Endothelial cell of umbilical vein (primary cell): ENCODE results near the gene TENT4A. TPM values are rescaled to one million over a fixed set of nuclear protein-coding genes. Genes with fewer than 3 reads are reported as not detected.

Experiments used
- BruUV-seq: library from RNA; stranded (reverse); fragments of 400-500 nt; replicated peaks from 2 replicates; lab custom pipeline; 2021; lab: Mats Ljungman, UMichigan
- CTCF ChIA-PET: fragments of 300-600, 350-600 bp; sonication (Branson Sonifier 250); formaldehyde crosslinking; loops from one replicate; lab custom pipeline; 2021; ENCODE audit warnings: antibody characterized with exemption, inconsistent platforms; lab: Charles Lee
- POLR2A ChIA-PET: fragments of 300-600, 350-600 bp; sonication (Branson Sonifier 250); formaldehyde crosslinking; loops from one replicate; lab custom pipeline; 2021; ENCODE audit warnings: antibody characterized with exemption, inconsistent platforms; lab: Charles Lee
- DNase-seq: peaks from one replicate; pipeline ENCODE4 v3.0.0-alpha.2; 2011; ENCODE audit warnings: low read depth, low spot score
- FAIRE-seq: peaks from 2 replicates; lab custom pipeline; 2011; peaks lifted over from hg19 to GRCh38; lab: Jason Lieb, UNC
- H2AFZ ChIP-seq: 2 replicates; pipeline ENCODE4 v1.6.0; 2012; ENCODE audit warnings: low read depth, low read length, control low read depth, inconsistent platforms
- H3K27ac ChIP-seq: 2 replicates; pipeline ENCODE4 v1.5.1; 2011; ENCODE audit warnings: low read depth, mild to moderate bottlenecking, control low read depth, low read length, moderate library complexity; ENCODE audit not compliant: insufficient read depth
- H3K27me3 ChIP-seq, 2 experiments: 2 replicates each; pipeline versions ENCODE4 v1.6.0 to v1.6.1; 2011; ENCODE audit warnings: low read length in 2 of 2, mixed read lengths in 1 of 2; ENCODE audit not compliant: control insufficient read depth in 2 of 2, insufficient read depth in 2 of 2
- H3K36me3 ChIP-seq, 2 experiments: 2 replicates in 1 of 2; 3 replicates in 1 of 2; pipeline ENCODE4 v1.5.1; 2011; ENCODE audit warnings: low read length in 2 of 2, mild to moderate bottlenecking in 1 of 2, moderate library complexity in 1 of 2; ENCODE audit not compliant: control insufficient read depth in 2 of 2, insufficient read depth in 2 of 2; ENCODE audit errors: extremely low read depth in 1 of 2
- H3K4me1 ChIP-seq: 3 replicates; pipeline ENCODE4 v1.5.1; 2011; ENCODE audit warnings: mild to moderate bottlenecking, low read length; ENCODE audit not compliant: control insufficient read depth, insufficient read depth; ENCODE audit errors: extremely low read depth
- H3K4me2 ChIP-seq: 2 replicates; pipeline ENCODE4 v1.6.1; 2011; ENCODE audit warnings: low read length, control low read depth, mixed read lengths; ENCODE audit not compliant: insufficient read depth
- H3K4me3 ChIP-seq, 3 experiments: fragments of 200-600 bp in 1 of 3; sonication (generic), shearing (Covaris generic) in 1 of 3; replicated peaks in 1 of 3; 2 replicates each; pipeline ENCODE4 v1.5.1; 2011 to 2016; ENCODE audit warnings: control low read depth in 3 of 3, low read length in 3 of 3, mild to moderate bottlenecking in 2 of 3, inconsistent platforms in 1 of 3, low read depth in 1 of 3, moderate library complexity in 1 of 3; ENCODE audit not compliant: insufficient read depth in 1 of 3
- H3K79me2 ChIP-seq: 2 replicates; pipeline ENCODE4 v1.6.0; 2012; ENCODE audit warnings: low read length, inconsistent platforms; ENCODE audit not compliant: control insufficient read depth, insufficient read depth
- H3K9ac ChIP-seq: replicated peaks from 2 replicates; pipeline ENCODE3; 2011; ENCODE audit warnings: low read length, control low read depth; ENCODE audit not compliant: insufficient read depth; ENCODE audit errors: extremely low read depth
- H3K9me1 ChIP-seq: replicated peaks from 3 replicates; pipeline ENCODE4 v1.6.0; 2011; ENCODE audit warnings: mild to moderate bottlenecking, low read length; ENCODE audit not compliant: control insufficient read depth, insufficient read depth; ENCODE audit errors: extremely low read depth
- H3K9me3 ChIP-seq: replicated peaks from 2 replicates; pipeline ENCODE4 v1.5.1; 2012; ENCODE audit warnings: low read length, inconsistent platforms; ENCODE audit not compliant: control insufficient read depth, insufficient read depth
- H4K20me1 ChIP-seq: replicated peaks from 2 replicates; pipeline ENCODE3; 2011; ENCODE audit warnings: mild to moderate bottlenecking, low read length; ENCODE audit not compliant: control insufficient read depth, insufficient read depth; ENCODE audit errors: extremely low read depth
- CTCF ChIP-seq, 2 donors: IDR thresholded peaks; 1 replicate in 1 of 2; 2 replicates in 1 of 2; pipeline ENCODE4 v1.5.1; 2011; ENCODE audit warnings: low read length in 2 of 2, mild to moderate bottlenecking in 2 of 2, moderate library complexity in 2 of 2, control low read depth in 1 of 2, inconsistent platforms in 1 of 2, low read depth in 1 of 2; ENCODE audit not compliant: insufficient read depth in 1 of 2; ENCODE audit errors: extremely low read depth in 1 of 2
- EZH2 ChIP-seq: IDR thresholded peaks from 2 replicates; pipeline ENCODE4 v1.6.1; 2012; ENCODE audit warnings: borderline replicate concordance, low read depth, mild to moderate bottlenecking, moderate library complexity, low read length, inconsistent platforms; ENCODE audit not compliant: severe bottlenecking
- FOS ChIP-seq: IDR thresholded peaks from 2 replicates; pipeline ENCODE4 v1.6.1; 2011; ENCODE audit warnings: mild to moderate bottlenecking, low read length, moderate library complexity, borderline replicate concordance; ENCODE audit not compliant: insufficient read depth
- GATA2 ChIP-seq: IDR thresholded peaks from 2 replicates; pipeline ENCODE4 v1.7.0; 2011; ENCODE audit warnings: low read depth, mild to moderate bottlenecking, moderate library complexity, mixed read lengths, low read length; ENCODE audit not compliant: insufficient read length, insufficient read depth
- JUN ChIP-seq: IDR thresholded peaks from 2 replicates; pipeline ENCODE4 v1.6.1; 2011; ENCODE audit warnings: borderline replicate concordance, low read depth; ENCODE audit not compliant: insufficient read length, insufficient read depth
- MAX ChIP-seq: IDR thresholded peaks from 2 replicates; pipeline ENCODE4 v1.6.1; 2011; ENCODE audit not compliant: insufficient read depth, insufficient read length
- MYC ChIP-seq: IDR thresholded peaks from one replicate; pipeline ENCODE4 v1.6.1; 2011; ENCODE audit warnings: mild to moderate bottlenecking, low read depth, low read length
- POLR2A ChIP-seq: IDR thresholded peaks from 2 replicates; pipeline ENCODE4 v1.6.1; 2012; ENCODE audit warnings: low read depth, mild to moderate bottlenecking, control low read depth, low read length
- POLR2AphosphoS5 ChIP-seq: IDR thresholded peaks from 2 replicates; pipeline ENCODE4 v1.6.1; 2012; ENCODE audit warnings: low read depth, mild to moderate bottlenecking, control low read depth, low read length, moderate library complexity; ENCODE audit not compliant: insufficient read depth
- dilution Hi-C: fragments of 300-500 bp; cut with MboI; formaldehyde crosslinking; loops from one replicate; pipeline ENCODE4 v1.15.0; 2019; ENCODE audit warnings: low sequenced_read_pairs; ENCODE audit not compliant: extremely low pct_ligation_motif_present
- intact Hi-C: fragments of 100-400 bp; cut with micrococcal nuclease; formaldehyde crosslinking; loops from one replicate; pipeline ENCODE4 v1.10.0; 2022
- polyA plus RNA-seq, 4 experiments: library from polyadenylated mRNA; depleted of rRNA in 3 of 4; stranded (reverse) in 3 of 4; unstranded in 1 of 4; fragments of >200 nt; gene quantifications; 2 replicates each; pipeline versions ENCODE4 v1.2.1 to v1.2.3, GENCODE V29; 2011 to 2012; ENCODE audit warnings: missing spikeins in 1 of 4
- total RNA-seq: library from RNA; stranded (reverse); gene quantifications from 2 replicates; pipeline ENCODE4 v1.2.3, GENCODE V29; 2021

Gene TENT4A
- total and polyA plus RNA-seq, 2 donors (not counting 3 experiments of a cell fraction or from before 2014, with no cell fraction given), result 10.2 to 35.4 TPM

GRCh38 chr5:6727231-6727630, 14.0 kb downstream of the TENT4A start:
- ChIA-PET POLR2A (no interaction called here), CTCF (interaction anchor here (2.5 kb wide), 1 partner anchor 18 kb away, joined by 11 read pairs; no protein-coding TSS in a partner anchor)
- intact Hi-C loops (no loop called here), dilution Hi-C loops (loop anchor here (25.0 kb wide), 1 partner anchor 90 kb away; the partner anchor contains the start of genes NSUN2 and SRD5A1)
- no peaks in the 10 kb centered on the region for H3K9me3 ChIP-seq
- H3K9ac ChIP-seq, result no peak overlapping the region
- no peak overlapping the region for H3K4me3 ChIP-seq
- H3K4me1 ChIP-seq, result peaks cover 22% of the 10 kb centered on the region
- no peak for TF ChIP-seq POLR2A
- no TSS peak for BruUV-seq
- no peak overlapping the region for H3K4me2 ChIP-seq
- FAIRE-seq (no peak), DNase-seq (no peak)
- no peak overlapping the region for H3K27ac ChIP-seq
- peaks cover 2 to 3% of the 10 kb centered on the region in 2 experiments for H3K36me3 ChIP-seq
- H4K20me1 ChIP-seq, result no peaks in the 10 kb centered on the region
- H3K79me2 ChIP-seq, result peaks cover 97% of the 10 kb centered on the region
- H3K9me1 ChIP-seq, result no peaks in the 10 kb centered on the region
- H3K27me3 ChIP-seq, result no peaks in the 10 kb centered on the region
- H2AFZ ChIP-seq, result no peak overlapping the region

- Histone ChIP-seq H3K27ac (no peak overlapping the region), H3K9ac (no peak overlapping the region), H2AFZ (no peak overlapping the region), H3K27me3 (no peaks in the 10 kb centered on the region), H3K79me2 (peaks cover 87% of the 10 kb centered on the region), H3K4me1 (peaks cover 28% of the 10 kb centered on the region), H4K20me1 (no peaks in the 10 kb centered on the region), H3K36me3 (peaks cover 2 to 3% of the 10 kb centered on the region in 2 experiments), H3K4me2 (no peak overlapping the region), H3K4me3 (no peak overlapping the region), H3K9me3 (no peaks in the 10 kb centered on the region), H3K9me1 (no peaks in the 10 kb centered on the region)
- FAIRE-seq (no peak), DNase-seq (no peak)
- POLR2A ChIA-PET, result no interaction called here
- intact Hi-C loops, result no loop called here
- dilution Hi-C loops, result loop anchor here (25.0 kb wide), 1 partner anchor 91 kb away; the partner anchor contains the start of genes NSUN2 and SRD5A1
- TF ChIP-seq EZH2 (no peak), MAX (no peak), CTCF (IDR thresholded peaks at IDR 0.05; ENCODE audit: extremely low read depth in 1 of 2, insufficient read depth in 1 of 2, low read depth in 1 of 2, low read length in 2 of 2) (no peak), POLR2AphosphoS5 (no peak), JUN (no peak), POLR2A (no peak), MYC (no peak), GATA2 (no peak), FOS (no peak)
- CTCF ChIA-PET, result interaction anchor here (0.9 to 2.5 kb wide), 5 partner anchors 11 to 17 kb away, joined by 3 to 11 read pairs (median 3); partner anchors contain the start of gene TENT4A
- BruUV-seq, result no TSS peak
Measured at GRCh38 chr5:6728011-6728794, 15.0 kb downstream of the TENT4A start.
